Measurements from ENCODE around the gene TNNT2. TPM values are rescaled to one million over a fixed set of nuclear protein-coding genes. Genes with fewer than 3 reads are reported as not detected.

Gene TNNT2
- total RNA-seq, 1 donor from 2014 or later, result 1.9 TPM

DNA sequence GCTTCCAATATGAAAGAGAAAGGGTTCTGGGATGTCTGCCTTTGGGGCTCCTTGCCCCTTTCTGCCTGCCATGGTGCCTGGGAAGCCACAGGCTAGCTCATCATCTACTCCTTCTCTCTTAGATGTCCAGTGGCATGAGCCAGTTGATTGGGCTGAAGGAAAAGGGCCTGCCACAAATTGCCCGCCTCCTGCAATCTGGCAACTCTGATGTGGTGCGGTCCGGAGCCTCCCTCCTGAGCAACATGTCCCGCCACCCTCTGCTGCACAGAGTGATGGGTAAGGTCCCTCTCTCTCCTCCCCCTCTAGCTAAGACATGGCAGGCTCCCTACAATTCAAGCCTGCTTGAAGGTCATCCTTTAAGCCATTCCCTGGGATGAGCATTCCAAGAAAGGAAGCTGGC lies 53.2 kb downstream of the TNNT2 start:
- no peak for DNase-seq (ENCODE audit: low spot score, unreplicated experiment)
- Mint-ChIP-seq H3K4me3 (ENCODE audit: low read depth) (no peak overlapping the region), H3K27ac (no peak overlapping the region), H3K27me3 (peaks cover 21% of the 10 kb centered on the region), H3K36me3 (ENCODE audit: insufficient read depth) (no peaks in the 10 kb centered on the region), H3K4me1 (ENCODE audit: low read depth) (no peaks in the 10 kb centered on the region), H3K9me3 (ENCODE audit: low read depth) (no peaks in the 10 kb centered on the region)
- TF ChIP-seq, protein P1, sequence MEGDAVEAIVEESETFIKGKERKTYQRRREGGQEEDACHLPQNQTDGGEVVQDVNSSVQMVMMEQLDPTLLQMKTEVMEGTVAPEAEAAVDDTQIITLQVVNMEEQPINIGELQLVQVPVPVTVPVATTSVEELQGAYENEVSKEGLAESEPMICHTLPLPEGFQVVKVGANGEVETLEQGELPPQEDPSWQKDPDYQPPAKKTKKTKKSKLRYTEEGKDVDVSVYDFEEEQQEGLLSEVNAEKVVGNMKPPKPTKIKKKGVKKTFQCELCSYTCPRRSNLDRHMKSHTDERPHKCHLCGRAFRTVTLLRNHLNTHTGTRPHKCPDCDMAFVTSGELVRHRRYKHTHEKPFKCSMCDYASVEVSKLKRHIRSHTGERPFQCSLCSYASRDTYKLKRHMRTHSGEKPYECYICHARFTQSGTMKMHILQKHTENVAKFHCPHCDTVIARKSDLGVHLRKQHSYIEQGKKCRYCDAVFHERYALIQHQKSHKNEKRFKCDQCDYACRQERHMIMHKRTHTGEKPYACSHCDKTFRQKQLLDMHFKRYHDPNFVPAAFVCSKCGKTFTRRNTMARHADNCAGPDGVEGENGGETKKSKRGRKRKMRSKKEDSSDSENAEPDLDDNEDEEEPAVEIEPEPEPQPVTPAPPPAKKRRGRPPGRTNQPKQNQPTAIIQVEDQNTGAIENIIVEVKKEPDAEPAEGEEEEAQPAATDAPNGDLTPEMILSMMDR (IDR thresholded peaks at IDR 0.05; ENCODE audit: unreplicated experiment), result no peak

DNA sequence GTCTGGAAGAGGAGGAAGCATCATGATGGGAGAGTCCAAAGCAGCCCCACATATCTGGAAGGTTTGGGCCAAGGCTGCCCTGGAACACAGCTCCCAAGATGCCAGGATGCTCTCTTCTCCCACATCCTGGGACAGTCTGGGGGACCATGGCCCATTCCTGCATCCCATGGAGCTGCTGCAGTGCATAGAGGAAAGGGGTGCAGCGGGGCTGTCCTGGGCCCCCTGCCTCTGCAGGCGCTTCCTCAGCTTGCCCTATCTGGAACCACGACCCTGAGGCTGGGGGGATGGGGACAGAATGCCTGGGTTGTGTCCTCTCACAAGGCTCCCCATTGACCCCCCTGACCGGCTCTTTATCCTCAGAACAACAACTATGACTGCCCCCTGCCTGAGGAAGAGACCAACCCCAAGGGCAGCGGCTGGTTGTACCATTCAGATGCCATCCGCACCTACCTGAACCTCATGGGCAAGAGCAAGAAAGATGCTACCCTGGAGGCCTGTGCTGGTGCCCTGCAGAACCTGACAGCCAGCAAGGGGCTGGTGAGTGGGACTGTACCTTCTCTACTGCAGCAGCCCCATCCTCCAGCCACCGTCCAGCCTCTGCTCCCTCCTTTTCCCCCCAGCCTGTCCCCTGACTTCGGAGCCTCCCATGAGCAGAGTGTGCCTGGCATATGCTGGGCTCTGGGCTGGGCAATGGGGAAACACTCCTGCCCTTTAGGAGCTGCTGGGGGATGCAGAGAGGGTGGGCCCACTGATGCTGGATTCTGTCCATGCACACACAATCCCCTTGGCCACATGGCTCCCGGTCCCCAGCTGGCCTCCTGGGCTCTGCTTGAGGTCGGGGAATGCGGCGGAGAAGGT lies 54.6 kb downstream of the TNNT2 start:
- H3K9me3 Mint-ChIP-seq (ENCODE audit: low read depth), result no peaks in the 10 kb centered on the region
- H3K27ac Mint-ChIP-seq, result no peak overlapping the region
- H3K4me3 Mint-ChIP-seq (ENCODE audit: low read depth), result no peak overlapping the region
- TF ChIP-seq, protein P1 (IDR thresholded peaks at IDR 0.05; ENCODE audit: unreplicated experiment), result no peak
- H3K4me1 Mint-ChIP-seq (ENCODE audit: low read depth), result no peaks in the 10 kb centered on the region
- H3K36me3 Mint-ChIP-seq (ENCODE audit: insufficient read depth), result no peaks in the 10 kb centered on the region
- DNase-seq (ENCODE audit: low spot score, unreplicated experiment), result no peak
- H3K27me3 Mint-ChIP-seq, result peaks cover 24% of the 10 kb centered on the region

DNA sequence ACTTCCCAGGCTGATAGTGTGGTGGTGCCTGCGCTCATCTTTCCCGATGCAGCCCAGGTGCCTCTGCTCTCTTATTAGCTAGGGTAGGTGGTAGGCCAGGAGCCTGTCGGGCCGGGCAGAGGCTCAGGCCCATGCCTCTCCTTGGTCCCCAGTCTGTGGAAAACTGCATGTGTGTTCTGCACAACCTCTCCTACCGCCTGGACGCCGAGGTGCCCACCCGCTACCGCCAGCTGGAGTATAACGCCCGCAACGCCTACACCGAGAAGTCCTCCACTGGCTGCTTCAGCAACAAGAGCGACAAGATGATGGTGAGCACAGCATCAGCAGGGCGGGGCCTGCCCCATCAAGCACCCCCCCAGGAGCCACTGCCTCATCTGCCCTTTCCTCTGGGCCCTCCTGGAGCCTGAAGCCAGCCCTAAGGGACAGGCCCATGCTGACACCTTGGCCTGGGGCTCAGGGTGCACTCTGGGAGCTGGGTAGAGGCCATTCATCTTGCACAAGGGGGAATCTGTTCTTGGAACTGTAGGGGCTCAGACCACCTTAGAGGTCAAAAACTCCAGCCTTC lies 55.6 kb downstream of the TNNT2 start:
- Mint-ChIP-seq H3K9me3 (ENCODE audit: low read depth) (no peaks in the 10 kb centered on the region), H3K27ac (no peak overlapping the region), H3K4me1 (ENCODE audit: low read depth) (no peaks in the 10 kb centered on the region), H3K4me3 (ENCODE audit: low read depth) (no peak overlapping the region), H3K36me3 (ENCODE audit: insufficient read depth) (no peaks in the 10 kb centered on the region), H3K27me3 (peaks cover 23% of the 10 kb centered on the region)
- no peak for DNase-seq (ENCODE audit: low spot score, unreplicated experiment)
- TF ChIP-seq, protein P1 (IDR thresholded peaks at IDR 0.05; ENCODE audit: unreplicated experiment), result no peak

DNA sequence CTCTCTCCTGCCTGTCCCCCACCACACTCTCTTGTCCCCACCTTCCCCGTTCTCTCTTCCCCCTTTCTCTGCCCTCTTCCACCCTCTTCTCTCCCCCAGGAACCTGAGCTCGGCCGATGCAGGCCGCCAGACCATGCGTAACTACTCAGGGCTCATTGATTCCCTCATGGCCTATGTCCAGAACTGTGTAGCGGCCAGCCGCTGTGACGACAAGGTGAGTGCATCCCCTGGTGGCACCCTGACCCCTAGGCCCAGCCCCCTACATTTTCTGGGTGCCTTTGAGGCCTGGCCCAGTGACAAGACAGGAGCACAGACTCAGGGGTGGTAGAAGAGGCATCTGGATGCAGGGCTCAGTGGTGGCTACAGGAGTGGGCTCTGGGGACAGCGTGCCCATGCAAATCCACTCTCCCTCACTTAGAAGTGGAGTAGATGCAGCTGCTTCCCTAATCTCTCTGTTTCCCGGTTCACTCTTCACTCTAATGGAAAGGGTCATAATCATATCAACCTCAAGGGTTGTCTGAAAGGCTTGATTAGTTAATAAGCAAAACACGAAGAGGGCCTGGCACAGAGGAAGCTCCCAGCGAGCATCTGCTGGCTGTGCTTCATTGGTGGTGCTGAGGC lies 57.2 kb downstream of the TNNT2 start:
- no peak for DNase-seq (ENCODE audit: low spot score, unreplicated experiment)
- H3K36me3 Mint-ChIP-seq (ENCODE audit: insufficient read depth), result no peaks in the 10 kb centered on the region
- no peaks in the 10 kb centered on the region for H3K9me3 Mint-ChIP-seq (ENCODE audit: low read depth)
- TF ChIP-seq, protein P1 (IDR thresholded peaks at IDR 0.05; ENCODE audit: unreplicated experiment), result no peak
- no peaks in the 10 kb centered on the region for H3K4me1 Mint-ChIP-seq (ENCODE audit: low read depth)
- H3K27ac Mint-ChIP-seq, result no peak overlapping the region
- H3K27me3 Mint-ChIP-seq, result peaks cover 17% of the 10 kb centered on the region
- no peak overlapping the region for H3K4me3 Mint-ChIP-seq (ENCODE audit: low read depth)

DNA sequence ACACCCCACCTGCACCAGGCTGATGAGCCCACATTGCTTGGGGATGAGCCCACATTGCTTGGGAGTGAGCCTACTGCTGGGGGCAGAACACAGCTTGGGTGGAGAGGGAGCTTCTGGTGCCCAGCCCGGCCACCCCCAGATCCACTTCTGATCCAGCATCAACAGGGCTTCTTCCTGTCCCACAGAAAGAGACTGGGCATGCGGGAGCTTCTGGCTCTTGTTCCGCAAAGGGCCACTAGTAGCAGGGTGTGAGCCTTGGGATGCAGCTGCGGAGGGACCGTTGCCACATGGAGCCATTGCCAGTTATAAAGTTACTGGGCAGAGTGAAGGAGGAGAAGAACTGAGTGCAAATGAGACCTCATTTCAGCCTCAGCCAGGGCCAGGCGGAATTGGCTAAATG lies 57.8 kb downstream of the TNNT2 start:
- no peak overlapping the region for H3K27ac Mint-ChIP-seq
- H3K27me3 Mint-ChIP-seq, result peaks cover 21% of the 10 kb centered on the region
- no peaks in the 10 kb centered on the region for H3K9me3 Mint-ChIP-seq (ENCODE audit: low read depth)
- no peaks in the 10 kb centered on the region for H3K4me1 Mint-ChIP-seq (ENCODE audit: low read depth)
- no peak overlapping the region for H3K4me3 Mint-ChIP-seq (ENCODE audit: low read depth)
- TF ChIP-seq, protein P1 (IDR thresholded peaks at IDR 0.05; ENCODE audit: unreplicated experiment), result no peak
- no peak for DNase-seq (ENCODE audit: low spot score, unreplicated experiment)
- H3K36me3 Mint-ChIP-seq (ENCODE audit: insufficient read depth), result no peaks in the 10 kb centered on the region

All from progenitor cell of endocrine pancreas (in vitro differentiated cells).